ENCODE data around the gene OGFR. TPM values are rescaled to one million over a fixed set of nuclear protein-coding genes. Genes with fewer than 3 reads are reported as not detected.

OGFR gene
- polyA plus RNA-seq, 10 donors = 11.2 to 26.9 (median 16.0) TPM

DNA sequence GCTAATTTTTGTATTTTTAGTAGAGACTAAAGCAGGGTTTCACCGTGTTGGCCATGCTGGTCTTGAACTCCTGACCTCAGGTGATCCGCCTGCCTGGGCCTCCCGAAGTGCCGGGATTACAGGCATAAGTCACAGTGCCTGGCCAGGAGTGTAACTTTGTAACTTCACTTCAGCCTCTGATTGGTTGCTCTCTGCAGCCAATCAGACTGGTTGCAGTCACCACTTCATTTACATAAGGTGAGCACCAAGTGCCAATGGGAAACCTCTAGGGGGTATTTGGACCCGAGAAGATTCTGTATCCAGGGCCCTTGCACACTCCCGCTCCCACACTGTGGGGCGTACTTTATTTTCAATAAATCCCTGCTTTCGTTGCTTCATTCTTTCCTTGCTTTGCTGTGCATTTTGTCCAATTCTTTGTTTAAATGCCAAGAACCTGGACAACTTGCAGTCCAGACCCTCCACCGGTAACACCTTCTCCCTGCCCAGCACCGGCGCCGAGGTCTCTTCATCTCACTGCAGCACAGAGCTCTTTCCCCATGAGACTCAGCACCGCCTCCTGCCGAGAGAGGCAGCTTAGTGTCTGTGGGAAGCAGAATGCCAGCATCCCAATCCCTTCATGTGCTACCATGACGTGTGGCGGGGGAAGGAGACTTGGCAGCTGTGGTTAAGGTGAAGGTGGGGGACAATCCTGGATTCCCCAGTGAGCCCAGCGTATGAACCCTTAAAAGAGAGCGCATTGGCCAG, 22.3 kb upstream of the OGFR start:
- DNase-seq = no peak

GRCh38 chr20:62782893-62783278, 21.7 kb upstream of the OGFR start:
- peak in 1 of 3 donors; percentile 61 for DNase-seq

DNA sequence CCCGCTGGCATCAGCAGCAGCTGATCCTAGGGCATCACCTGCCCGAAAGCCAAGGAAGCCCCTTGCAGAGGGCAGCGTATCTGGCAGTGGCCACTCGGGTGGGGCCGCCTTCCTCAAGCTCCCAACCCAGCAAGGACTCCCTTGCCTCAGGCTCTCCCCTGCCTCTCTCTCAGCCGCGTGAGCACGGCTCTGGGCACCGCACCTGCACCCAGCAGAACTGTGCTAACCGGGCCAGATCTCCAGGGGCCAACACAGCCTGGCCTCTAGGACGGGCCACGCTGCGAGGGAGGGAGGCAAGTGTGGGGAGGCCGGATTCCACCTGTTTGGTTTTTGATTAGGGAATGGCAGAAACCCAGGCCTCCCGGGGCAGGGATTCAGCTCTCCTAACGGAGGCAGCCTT, 20.1 kb upstream of the OGFR start:
- DNase-seq = no peak

DNA sequence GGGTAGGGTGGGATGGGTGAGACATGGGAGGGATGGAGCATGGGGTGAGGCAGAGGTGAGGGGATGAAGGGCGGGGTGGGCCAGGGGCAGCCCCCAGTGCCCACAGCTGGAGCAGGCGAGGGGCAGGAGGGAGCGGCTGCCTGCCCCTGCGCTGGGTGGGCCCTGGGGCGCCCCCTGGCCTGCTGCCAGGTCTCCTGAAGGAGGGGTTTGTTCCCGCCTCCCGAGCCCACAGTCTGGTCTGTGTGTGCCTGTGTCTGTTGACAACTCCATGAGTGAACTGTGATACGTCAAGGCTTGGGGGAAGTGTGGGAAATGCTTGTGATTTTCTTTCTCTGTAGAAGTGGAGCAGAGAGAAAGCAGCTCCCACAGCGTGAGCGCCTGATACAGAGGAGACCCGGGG, 19.2 kb upstream of the OGFR start:
- no peak for DNase-seq

DNA sequence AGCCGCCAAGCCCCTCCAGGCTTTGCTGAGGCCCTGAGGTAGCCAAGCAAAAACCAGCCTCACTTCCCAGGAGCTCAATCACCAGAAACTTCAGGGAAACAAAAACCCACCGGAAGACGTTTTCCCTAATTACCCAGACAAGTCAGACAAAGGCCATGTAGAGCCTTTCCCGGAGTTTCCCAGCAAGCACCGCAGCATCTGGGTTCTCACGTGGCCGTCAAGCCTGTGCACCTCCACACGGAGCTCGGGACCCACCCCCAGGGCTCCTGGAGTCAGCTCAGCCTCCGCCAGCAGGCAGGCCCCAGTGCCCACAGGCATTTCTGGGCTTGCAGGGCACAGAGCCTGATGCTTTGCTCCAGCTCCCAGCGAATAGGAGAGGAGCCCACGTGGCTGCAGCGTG, 18.5 kb upstream of the OGFR start:
- no peak for DNase-seq

- DNase-seq = no peak
These were observed 17.3 kb upstream of the OGFR start for GRCh38 chr20:62787321-62787720.

- no peak for DNase-seq
These were observed 16.8 kb upstream of the OGFR start for GRCh38 chr20:62787866-62788265.

DNA sequence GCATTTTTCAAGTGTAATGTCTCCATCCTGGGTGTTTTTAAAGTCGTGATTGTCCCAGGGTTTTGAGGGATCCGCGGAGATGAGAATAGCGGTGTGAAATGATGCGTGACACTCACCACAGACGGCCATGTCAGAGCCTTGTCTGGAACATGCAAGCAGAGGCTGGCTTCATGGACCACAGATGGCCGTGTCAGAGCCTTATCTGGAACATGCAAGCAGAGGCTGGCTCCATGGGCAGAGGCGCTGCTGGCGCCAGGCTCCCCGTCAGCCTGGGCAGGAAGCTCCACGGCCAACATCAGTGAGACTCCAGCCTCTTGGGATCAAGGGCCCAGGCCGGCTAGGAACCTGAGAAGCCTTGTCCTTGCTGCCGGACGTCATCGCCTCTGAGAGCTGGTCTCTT, 16.0 kb upstream of the OGFR start:
- DNase-seq = no peak

GRCh38 chr20:62790075-62790474, 14.6 kb upstream of the OGFR start:
- DNase-seq = no peak

GRCh38 chr20:62791301-62792181, 13.1 kb upstream of the OGFR start:
- peak; percentile 85 to 93 (median 87) for DNase-seq

DNA sequence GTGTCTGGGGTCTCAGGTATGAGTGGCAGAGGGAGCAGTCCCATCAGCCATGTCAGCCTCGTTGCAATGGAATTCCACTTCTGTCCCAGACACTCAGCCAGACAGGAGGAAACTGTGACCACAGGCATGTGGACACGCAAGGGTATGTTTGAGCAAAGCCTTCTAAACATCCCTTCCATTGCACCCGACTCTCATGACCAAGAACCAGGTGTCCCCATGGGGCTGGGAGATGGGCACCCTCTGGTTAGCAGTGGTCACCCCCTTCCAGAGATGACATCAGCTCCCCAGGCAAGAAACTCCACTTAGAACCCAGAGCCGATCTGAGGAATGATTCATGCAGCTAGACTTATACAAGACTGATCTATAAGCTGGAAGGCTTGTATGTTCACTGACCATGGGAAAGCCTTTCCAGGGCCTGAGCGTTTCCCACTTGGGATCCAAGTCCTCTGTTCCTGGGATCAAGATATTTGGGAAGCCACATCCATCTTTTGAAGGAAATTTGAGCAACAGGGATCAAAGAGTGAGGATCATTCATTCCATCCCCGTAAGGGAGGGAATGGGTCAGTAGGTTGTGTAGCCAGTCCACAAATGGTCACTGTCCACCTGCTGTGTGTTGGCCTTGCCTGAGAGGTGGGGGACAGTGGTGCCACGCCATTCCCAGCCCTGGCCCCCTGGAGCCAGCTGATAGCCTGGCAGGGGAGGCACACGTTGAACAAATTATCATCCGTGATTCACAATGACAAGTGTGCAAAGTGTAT, 12.3 kb upstream of the OGFR start:
- no peak for DNase-seq

DNA sequence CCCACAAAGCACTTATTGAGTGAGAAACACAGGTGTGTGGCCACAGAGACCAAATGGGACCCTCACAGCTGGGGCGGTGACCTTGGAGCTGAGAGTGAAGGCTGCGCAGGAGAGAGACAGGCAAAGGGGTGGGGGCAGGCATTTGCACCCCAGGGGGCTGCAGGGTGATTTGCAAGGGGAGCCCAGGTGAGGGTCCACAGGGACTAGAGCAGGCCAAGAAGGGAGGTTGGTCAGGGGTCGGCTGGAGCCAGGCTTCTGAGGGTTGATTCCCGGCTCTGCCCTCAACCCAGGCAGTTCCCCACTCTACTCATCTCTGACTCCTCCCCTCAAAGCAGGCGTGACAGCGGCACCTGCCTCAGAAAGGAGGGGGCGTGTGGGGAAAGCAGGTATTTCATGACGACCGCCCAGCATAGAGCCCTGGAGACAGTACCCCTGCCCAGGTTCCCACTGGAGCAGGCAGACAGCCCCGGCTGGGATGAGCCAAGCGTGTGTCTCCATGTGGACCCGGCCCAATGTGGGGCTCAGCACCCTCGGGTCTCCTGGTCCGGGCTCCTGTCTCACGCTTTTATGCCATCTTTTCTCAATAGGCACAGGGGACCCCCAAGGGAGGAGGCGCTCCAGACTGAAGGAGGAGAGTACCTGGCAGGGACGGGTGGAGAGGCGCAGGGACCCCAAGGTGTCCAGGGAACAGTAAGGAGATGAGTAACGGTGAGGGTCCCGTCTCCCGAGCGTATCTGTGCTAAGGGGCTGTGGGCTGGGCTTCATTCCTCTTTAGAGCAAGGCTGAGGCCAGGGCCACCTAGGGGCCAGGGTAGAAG, 11.5 kb upstream of the OGFR start:
- DNase-seq = no peak

GRCh38 chr20:62793757-62794006, 11.0 kb upstream of the OGFR start:
- no peak for DNase-seq

- peak; percentile 95 to 98 (median 95) for DNase-seq
These were observed 10.5 kb upstream of the OGFR start for GRCh38 chr20:62794007-62794724.

DNA sequence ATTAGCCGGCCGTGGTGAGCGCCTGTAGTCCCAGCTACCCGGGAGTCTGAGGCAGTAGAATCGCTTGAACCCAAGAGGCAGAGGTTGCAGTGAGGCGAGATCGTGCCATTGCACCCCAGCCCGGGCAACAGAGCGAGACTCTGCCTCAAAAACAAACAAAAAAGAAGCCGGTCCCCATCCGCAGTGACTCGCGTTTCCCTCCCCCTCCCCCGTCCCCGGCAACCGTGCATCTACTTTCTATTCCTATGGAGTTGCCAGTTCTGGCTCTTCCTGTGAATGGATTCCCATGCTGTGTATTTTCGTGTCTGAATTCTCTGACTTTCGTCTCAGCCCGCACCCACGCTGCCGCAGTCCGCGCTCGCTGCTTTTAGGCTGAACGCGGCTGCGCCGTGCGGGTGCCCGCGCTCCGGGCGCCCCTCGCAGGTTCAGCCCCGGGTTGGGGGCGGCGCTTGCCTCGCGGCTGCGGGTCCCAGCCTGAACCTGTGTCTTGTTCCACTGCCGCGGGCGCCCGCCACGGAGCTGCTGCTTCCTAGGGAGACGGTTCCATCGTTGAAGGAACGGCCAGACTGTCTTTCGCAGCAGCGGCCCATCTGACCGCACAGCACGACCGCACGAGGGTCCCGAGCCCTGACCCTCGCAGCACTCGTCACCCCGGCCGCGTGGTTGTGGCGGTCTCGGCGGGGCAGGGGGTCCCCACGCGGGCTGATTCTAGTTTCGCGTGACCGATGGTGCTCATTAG, 9.4 kb upstream of the OGFR start:
- peak in 1 of 3 donors; percentile 79 for DNase-seq

DNA sequence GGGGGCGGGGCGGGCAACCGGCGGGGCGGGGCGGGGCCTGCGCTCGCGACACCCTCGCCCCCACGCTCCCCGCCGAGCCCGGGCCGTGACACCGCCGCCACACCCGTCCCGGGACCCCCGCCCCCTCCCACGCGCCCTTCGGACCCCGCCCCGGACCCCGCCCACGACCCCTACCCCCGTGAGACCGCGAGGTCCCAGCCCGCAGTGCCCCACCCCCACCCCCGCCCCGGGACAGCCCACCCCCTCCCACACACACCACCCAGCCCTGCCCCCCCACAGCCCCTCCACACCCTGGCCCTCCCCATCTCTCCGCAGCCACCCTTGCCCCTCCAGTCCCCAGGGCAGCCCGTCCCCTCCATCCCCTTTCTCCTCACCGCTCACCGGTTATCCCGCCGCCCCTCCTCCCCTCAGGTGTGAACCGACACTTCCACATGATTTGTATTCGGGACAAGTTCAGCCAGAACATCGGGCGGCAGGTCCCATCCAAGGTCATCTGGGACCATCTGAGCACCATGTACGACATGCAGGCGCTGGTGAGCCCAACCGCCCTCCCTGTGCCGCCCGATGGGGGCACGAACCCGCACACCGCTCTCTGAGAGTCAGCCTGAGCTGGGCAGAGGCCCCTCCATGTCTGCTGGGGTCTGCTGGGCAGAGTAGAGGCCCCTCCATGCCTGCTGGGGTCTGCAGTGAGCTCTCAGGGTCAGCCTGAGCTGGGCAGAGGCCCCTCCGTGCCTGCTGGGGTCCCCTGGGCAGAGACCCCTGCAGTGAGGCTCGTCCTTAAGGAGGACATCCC, 7.7 kb upstream of the OGFR start:
- DNase-seq = no peak

- no peak for DNase-seq
These were observed 6.7 kb upstream of the OGFR start for GRCh38 chr20:62797671-62798532.

GRCh38 chr20:62799036-62799435, 5.6 kb upstream of the OGFR start:
- no peak for DNase-seq

DNA sequence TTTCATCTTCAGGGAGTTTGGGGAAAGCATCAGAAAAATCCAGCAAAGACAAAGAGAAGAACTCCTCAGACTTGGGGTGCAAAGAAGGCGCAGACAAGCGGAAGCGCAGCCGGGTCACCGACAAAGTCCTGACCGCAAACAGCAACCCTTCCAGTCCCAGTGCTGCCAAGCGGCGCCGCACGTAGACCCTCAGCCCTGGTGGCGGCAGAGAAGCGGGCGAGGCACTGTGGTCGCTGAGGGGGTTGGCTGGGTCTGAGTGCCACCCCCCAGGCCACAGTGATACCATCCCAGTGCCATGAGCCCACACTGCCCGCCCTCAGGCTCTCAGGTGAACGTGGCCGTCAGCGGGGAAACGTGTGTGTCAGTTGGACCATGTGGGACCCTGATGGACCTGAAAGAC, 5.2 kb upstream of the OGFR start:
- DNase-seq = no peak
